Suprapubic skin (tissue), 4 donors: ENCODE results near the gene GLCCI1.

ENCODE experiments used
- EP300 ChIP-seq: sonication (generic); formaldehyde crosslinking; IDR thresholded peaks from one replicate; pipeline ENCODE4 v1.6.1; 2017; ENCODE audit warnings: antibody characterized with exemption
- POLR2A ChIP-seq, 2 donors: fragments of 450-650 bp; IDR thresholded peaks; one replicate each; pipeline ENCODE4 v1.6.1; 2017; ENCODE audit warnings: antibody characterized with exemption in 2 of 2, mild to moderate bottlenecking in 2 of 2, moderate library complexity in 2 of 2
- POLR2AphosphoS5 ChIP-seq, 3 donors: sonication (generic); formaldehyde crosslinking; IDR thresholded peaks; one replicate each; pipeline ENCODE4 v1.6.1; 2017; ENCODE audit warnings: antibody characterized with exemption in 3 of 3
- TF ChIP-seq, protein P1 (sequence below), 2 donors: fragments of 200-600 bp in 1 of 2; fragments of 450-650 bp in 1 of 2; sonication (generic) in 1 of 2; IDR thresholded peaks; one replicate each; pipeline ENCODE4 v1.5.1; 2016 to 2019; ENCODE audit warnings: antibody characterized with exemption in 2 of 2, mild to moderate bottlenecking in 1 of 2, moderate library complexity in 1 of 2

DNA sequence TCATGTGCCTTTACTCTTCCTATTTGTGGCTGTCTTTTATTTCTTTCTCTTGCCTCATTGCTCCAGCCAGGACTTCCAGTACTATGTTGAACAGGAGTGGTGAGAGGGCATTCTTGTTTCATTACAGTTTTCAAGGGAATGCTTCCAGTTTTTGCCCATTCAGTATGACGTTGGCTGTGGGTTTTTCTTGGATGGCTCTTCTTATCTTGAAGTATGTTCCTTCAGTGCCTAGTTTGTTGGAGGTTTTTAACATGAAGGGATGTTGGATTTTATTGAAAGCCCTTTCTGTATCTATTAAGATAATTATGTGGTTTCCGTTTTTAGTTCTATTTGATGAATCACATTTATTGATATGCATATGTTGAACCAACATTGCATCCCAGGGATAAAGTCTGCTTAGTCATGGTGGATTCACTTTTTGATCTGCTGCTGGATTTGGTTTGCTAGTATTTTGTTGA lies 96.8 kb downstream of the GLCCI1 start:
- TF ChIP-seq, protein P1, sequence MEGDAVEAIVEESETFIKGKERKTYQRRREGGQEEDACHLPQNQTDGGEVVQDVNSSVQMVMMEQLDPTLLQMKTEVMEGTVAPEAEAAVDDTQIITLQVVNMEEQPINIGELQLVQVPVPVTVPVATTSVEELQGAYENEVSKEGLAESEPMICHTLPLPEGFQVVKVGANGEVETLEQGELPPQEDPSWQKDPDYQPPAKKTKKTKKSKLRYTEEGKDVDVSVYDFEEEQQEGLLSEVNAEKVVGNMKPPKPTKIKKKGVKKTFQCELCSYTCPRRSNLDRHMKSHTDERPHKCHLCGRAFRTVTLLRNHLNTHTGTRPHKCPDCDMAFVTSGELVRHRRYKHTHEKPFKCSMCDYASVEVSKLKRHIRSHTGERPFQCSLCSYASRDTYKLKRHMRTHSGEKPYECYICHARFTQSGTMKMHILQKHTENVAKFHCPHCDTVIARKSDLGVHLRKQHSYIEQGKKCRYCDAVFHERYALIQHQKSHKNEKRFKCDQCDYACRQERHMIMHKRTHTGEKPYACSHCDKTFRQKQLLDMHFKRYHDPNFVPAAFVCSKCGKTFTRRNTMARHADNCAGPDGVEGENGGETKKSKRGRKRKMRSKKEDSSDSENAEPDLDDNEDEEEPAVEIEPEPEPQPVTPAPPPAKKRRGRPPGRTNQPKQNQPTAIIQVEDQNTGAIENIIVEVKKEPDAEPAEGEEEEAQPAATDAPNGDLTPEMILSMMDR (IDR thresholded peaks at IDR 0.05): no peak
- TF ChIP-seq POLR2AphosphoS5 (IDR thresholded peaks at IDR 0.05): no peak
- TF ChIP-seq POLR2A (IDR thresholded peaks at IDR 0.05): no peak
- no peak for TF ChIP-seq EP300
